Stimulated activated CD4-positive, alpha-beta T cell treated with anti-CD3 and anti-CD28 coated beads, Interleukin-15, amount 100 ng/mL, for 24 hours (primary cell): ENCODE results near the gene RUNX3.
"Not testable (repeated sequence)": the region's sequence is repeated elsewhere in the genome, so short reads cannot be mapped to it uniquely, and the experiment has no call there.

ENCODE experiments used
- DNase-seq: peaks from one replicate; pipeline ENCODE4 v3.0.0-alpha.2; 2020

RUNX3 gene

GRCh38 chr1:24911651-24912155 is 18.4 kb downstream of the RUNX3 start:
- DNase-seq: no peak

GRCh38 chr1:24910751-24911650 is 19.1 kb downstream of the RUNX3 start:
- peak; percentile 60 for DNase-seq

- peak; percentile 3 for DNase-seq
Observed at GRCh38 chr1:24910210-24910609, 19.9 kb downstream of the RUNX3 start.

- DNase-seq: no peak
Observed at GRCh38 chr1:24909388-24909898, 20.6 kb downstream of the RUNX3 start.

GRCh38 chr1:24908591-24909259 is 21.4 kb downstream of the RUNX3 start:
- DNase-seq: no peak

- DNase-seq: not testable (repeated sequence)
Observed at GRCh38 chr1:24907587-24908294, 22.3 kb downstream of the RUNX3 start.

- DNase-seq: no peak
Observed at GRCh38 chr1:24906760-24907490, 23.2 kb downstream of the RUNX3 start.

GRCh38 chr1:24905979-24906720 is 23.9 kb downstream of the RUNX3 start:
- DNase-seq: no peak

- DNase-seq: peak; percentile 7
Observed at GRCh38 chr1:24905355-24905978, 24.6 kb downstream of the RUNX3 start.

GRCh38 chr1:24904731-24905354 is 25.2 kb downstream of the RUNX3 start:
- DNase-seq: no peak

- peak; percentile 7 for DNase-seq
Observed at GRCh38 chr1:24903955-24904730, 25.9 kb downstream of the RUNX3 start.

GRCh38 chr1:24903560-24903954 is 26.5 kb downstream of the RUNX3 start:
- no peak for DNase-seq

- DNase-seq: peak; percentile 12
Observed at GRCh38 chr1:24903011-24903461, 27.0 kb downstream of the RUNX3 start.

GRCh38 chr1:24902471-24902891 is 27.6 kb downstream of the RUNX3 start:
- peak; percentile 11 for DNase-seq

- peak; percentile 10 for DNase-seq
Observed at GRCh38 chr1:24901791-24902470, 28.1 kb downstream of the RUNX3 start.

- peak; percentile 38 for DNase-seq
Observed at GRCh38 chr1:24900985-24901781, 28.9 kb downstream of the RUNX3 start.

GRCh38 chr1:24900486-24900849 is 29.6 kb downstream of the RUNX3 start:
- peak; percentile 23 for DNase-seq
